ENCODE data around the gene LEF1. TPM values are rescaled to one million over a fixed set of nuclear protein-coding genes. Genes with fewer than 3 reads are reported as not detected.

The LEF1 gene
- polyA plus RNA-seq, 1 donor (not counting 4 experiments of a cell fraction or from before 2014, with no cell fraction given): 1.5 TPM

DNA sequence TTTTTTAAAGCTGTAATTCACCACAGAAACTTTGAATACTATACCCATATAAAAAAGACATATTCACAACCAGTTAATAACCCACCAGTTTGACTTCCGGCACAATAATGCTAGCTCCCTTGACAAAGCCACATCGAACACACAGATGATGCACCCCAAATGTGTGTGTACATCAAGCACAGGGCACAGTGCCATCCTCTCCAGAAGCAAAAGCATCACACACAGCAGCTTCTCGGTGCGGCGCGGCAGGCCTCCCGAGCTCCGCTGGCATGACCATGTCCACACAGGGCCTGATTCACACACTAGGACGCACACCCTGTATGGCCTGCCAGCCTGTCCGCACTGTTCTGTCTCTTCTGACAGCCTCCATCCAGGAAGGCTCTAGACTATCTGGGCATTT lies 88.0 kb downstream of the LEF1 start:
- FAIRE-seq (no peak), DNase-seq (ENCODE audit: low read depth, low spot score) (no peak)
- Histone ChIP-seq H3K9me3 (ENCODE audit: control insufficient read depth, low read depth, low read length) (no peaks in the 10 kb centered on the region), H3K4me2 (ENCODE audit: control insufficient read depth, extremely low read depth, insufficient read depth, low read depth, low read length) (no peak overlapping the region), H2AFZ (ENCODE audit: control insufficient read depth, low read length) (no peak overlapping the region), H3K36me3 (ENCODE audit: control insufficient read depth in 2 of 2, extremely low read depth in 1 of 2, insufficient read depth in 2 of 2, low read length in 2 of 2) (no peaks in the 10 kb centered on the region), H3K9ac (ENCODE audit: control insufficient read depth, extremely low read depth, insufficient read depth, low read length) (no peak overlapping the region), H3K79me2 (ENCODE audit: control insufficient read depth, insufficient read depth, low read length) (no peaks in the 10 kb centered on the region), H3K4me3 (ENCODE audit: control insufficient read depth in 2 of 3, extremely low read depth in 1 of 3, insufficient read depth in 2 of 3, low read depth in 1 of 3, low read length in 3 of 3) (no peak overlapping the region), H3K27me3 (ENCODE audit: control insufficient read depth, extremely low read depth, insufficient read depth, low read length) (peaks cover 4% of the 10 kb centered on the region), H3K9me1 (ENCODE audit: control insufficient read depth, extremely low read depth, insufficient read depth, low read length) (no peaks in the 10 kb centered on the region), H3K27ac (ENCODE audit: control insufficient read depth, insufficient read depth, low read length) (no peak overlapping the region), H3K4me1 (ENCODE audit: control insufficient read depth, extremely low read depth, insufficient read depth, low read length) (no peaks in the 10 kb centered on the region), H4K20me1 (ENCODE audit: control insufficient read depth, extremely low read depth, insufficient read depth, low read length) (no peaks in the 10 kb centered on the region)
- dilution Hi-C loops (cut with MboI; ENCODE audit: extremely low pct_ligation_motif_present, low sequenced_read_pairs): no loop called here
- TF ChIP-seq EZH2 (IDR thresholded peaks at IDR 0.05; ENCODE audit: low read length): no peak
- TF ChIP-seq CTCF (optimal IDR thresholded peaks at IDR 0.05 in 1 of 3, IDR thresholded peaks at IDR 0.05 in 1 of 3, conservative IDR thresholded peaks at IDR 0.05 in 1 of 3; ENCODE audit: extremely low read depth in 1 of 3, insufficient read depth in 2 of 3, low read length in 3 of 3): no peak

DNA sequence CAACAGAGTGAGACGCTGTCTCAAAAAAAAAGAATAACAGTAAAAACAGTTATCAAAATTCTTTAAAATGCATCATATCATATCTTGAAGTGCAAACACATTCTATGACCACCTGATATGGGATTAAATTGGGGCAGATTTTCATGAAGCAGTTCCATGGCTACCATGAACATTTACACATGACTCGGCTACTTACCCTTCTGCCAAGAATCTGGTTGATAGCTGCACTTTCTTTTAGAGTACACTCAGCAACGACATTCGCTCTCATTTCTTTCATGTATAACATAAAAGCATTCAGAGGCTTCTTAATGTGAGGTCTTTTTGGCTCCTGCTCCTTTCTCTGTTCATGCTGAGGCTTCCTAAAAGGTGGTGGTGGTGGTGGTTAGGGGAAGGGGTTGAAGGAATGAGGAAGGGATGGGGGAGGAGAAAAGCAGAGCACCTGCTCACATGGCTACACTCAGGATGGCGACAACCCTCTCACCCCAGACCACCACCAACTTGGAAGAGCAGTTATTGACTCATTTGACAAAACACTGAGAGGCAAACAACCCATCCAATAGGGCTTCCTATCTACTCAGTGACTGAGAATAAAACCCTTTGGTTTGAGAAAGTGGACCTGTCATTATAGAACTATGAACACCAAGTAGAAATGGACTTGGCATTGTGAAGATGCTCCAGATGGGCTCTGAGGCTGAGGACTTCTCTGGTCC lies 90.6 kb downstream of the LEF1 start:
- TF ChIP-seq EZH2 (IDR thresholded peaks at IDR 0.05; ENCODE audit: low read length) (no peak), CTCF (optimal IDR thresholded peaks at IDR 0.05 in 1 of 3, IDR thresholded peaks at IDR 0.05 in 1 of 3, conservative IDR thresholded peaks at IDR 0.05 in 1 of 3; ENCODE audit: extremely low read depth in 1 of 3, insufficient read depth in 2 of 3, low read length in 3 of 3) (no peak)
- DNase-seq (ENCODE audit: low read depth, low spot score) (no peak), FAIRE-seq (no peak)
- Histone ChIP-seq H3K27me3 (ENCODE audit: control insufficient read depth, extremely low read depth, insufficient read depth, low read length) (peaks cover 4% of the 10 kb centered on the region), H3K4me2 (ENCODE audit: control insufficient read depth, extremely low read depth, insufficient read depth, low read depth, low read length) (no peak overlapping the region), H3K9me3 (ENCODE audit: control insufficient read depth, low read depth, low read length) (no peaks in the 10 kb centered on the region), H3K27ac (ENCODE audit: control insufficient read depth, insufficient read depth, low read length) (no peak overlapping the region), H3K9me1 (ENCODE audit: control insufficient read depth, extremely low read depth, insufficient read depth, low read length) (no peaks in the 10 kb centered on the region), H3K79me2 (ENCODE audit: control insufficient read depth, insufficient read depth, low read length) (no peaks in the 10 kb centered on the region), H3K4me1 (ENCODE audit: control insufficient read depth, extremely low read depth, insufficient read depth, low read length) (no peaks in the 10 kb centered on the region), H3K36me3 (ENCODE audit: control insufficient read depth in 2 of 2, extremely low read depth in 1 of 2, insufficient read depth in 2 of 2, low read length in 2 of 2) (no peaks in the 10 kb centered on the region), H4K20me1 (ENCODE audit: control insufficient read depth, extremely low read depth, insufficient read depth, low read length) (no peaks in the 10 kb centered on the region), H3K9ac (ENCODE audit: control insufficient read depth, extremely low read depth, insufficient read depth, low read length) (no peak overlapping the region), H3K4me3 (ENCODE audit: control insufficient read depth in 2 of 3, extremely low read depth in 1 of 3, insufficient read depth in 2 of 3, low read depth in 1 of 3, low read length in 3 of 3) (no peak overlapping the region), H2AFZ (ENCODE audit: control insufficient read depth, low read length) (no peak overlapping the region)
- dilution Hi-C loops (cut with MboI; ENCODE audit: extremely low pct_ligation_motif_present, low sequenced_read_pairs): no loop called here
